Stomach (tissue), 4 donors: ENCODE data around the gene CERK.
"Not testable (repeated sequence)": the region's sequence is repeated elsewhere in the genome, so short reads cannot be mapped to it uniquely, and the experiment has no call there.

Experiments
- CTCF ChIP-seq, 7 experiments: fragments of 450-650 bp in 4 of 7; fragments of 200-600 bp in 3 of 7; sonication (generic) in 3 of 7; IDR thresholded peaks; one replicate each; pipeline ENCODE4 v1.5.1; 2016 to 2019; ENCODE audit warnings: antibody characterized with exemption in 7 of 7, control low read depth in 2 of 7, mild to moderate bottlenecking in 1 of 7
- POLR2A ChIP-seq, 4 donors: fragments of 450-650 bp; IDR thresholded peaks; one replicate each; pipeline ENCODE4 v1.6.1; 2016; ENCODE audit warnings: antibody characterized with exemption in 4 of 4, control low read depth in 2 of 4, mild to moderate bottlenecking in 1 of 4, moderate library complexity in 1 of 4
- POLR2AphosphoS5 ChIP-seq, 3 donors: sonication (generic); formaldehyde crosslinking; IDR thresholded peaks; one replicate each; pipeline ENCODE4 v1.6.1; 2016; ENCODE audit warnings: antibody characterized with exemption in 3 of 3

- TF ChIP-seq POLR2A, CTCF, POLR2AphosphoS5 (IDR thresholded peaks at IDR 0.05): not testable (repeated sequence)
Measured at GRCh38 chr22:46634973-46635685, 102.9 kb downstream of the CERK start.
